ENCODE data around the gene CA10.

CA10 gene

DNA sequence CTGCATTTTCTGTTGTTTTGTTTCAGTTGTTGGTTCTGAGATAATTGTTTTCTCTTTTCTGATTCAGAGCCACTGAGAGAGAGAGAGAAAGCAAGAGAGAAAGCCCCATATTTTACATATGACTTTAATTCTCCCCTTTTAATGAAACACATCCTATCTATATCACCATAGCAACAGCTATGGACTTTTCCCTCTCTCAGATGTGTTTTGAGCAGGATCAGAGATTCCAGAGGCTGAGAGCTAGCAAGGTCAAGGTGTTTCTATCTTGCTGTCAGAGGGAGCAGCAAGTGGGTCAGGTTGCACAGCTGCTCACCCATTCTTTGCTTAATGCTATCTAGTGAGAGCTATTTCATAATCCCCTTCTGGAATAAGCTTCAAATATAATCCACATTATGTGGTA is 415.9 kb downstream of the CA10 start:
- no peaks in the 10 kb centered on the region for H3K79me1 ChIP-seq (ENCODE audit: low read length)
- H4K91ac ChIP-seq (ENCODE audit: low read depth, low read length) = no peak overlapping the region
- H3K18ac ChIP-seq (ENCODE audit: low read length) = no peak overlapping the region

DNA sequence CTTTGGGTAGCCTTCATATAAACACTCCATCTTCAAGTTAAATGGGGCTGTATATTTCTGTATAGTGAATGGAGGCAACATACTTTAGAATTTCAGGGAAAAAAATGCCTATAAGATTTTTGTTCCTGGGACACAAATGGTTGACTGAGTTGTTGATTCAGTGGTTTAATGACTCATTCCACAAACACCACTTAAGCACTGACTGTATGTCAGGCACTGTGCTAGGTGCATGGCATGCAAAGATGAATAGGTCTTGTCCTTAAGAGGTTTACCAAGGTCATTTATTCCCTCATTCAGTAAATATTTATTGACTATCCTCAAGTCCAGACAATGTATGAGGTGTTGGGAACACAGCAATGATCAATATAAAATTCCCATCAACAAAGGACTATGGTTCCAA is 417.1 kb downstream of the CA10 start:
- no peaks in the 10 kb centered on the region for H3K27me3 ChIP-seq (ENCODE audit: insufficient read depth, low read length)
- H3K4me2 ChIP-seq (ENCODE audit: low read length) = no peak overlapping the region
- H3K27ac ChIP-seq (ENCODE audit: low read depth, low read length) = no peak overlapping the region
- H2BK120ac ChIP-seq (ENCODE audit: insufficient read depth, low read length, poor library complexity) = no peak overlapping the region
- no peak overlapping the region for H3K23ac ChIP-seq (ENCODE audit: low read length)
- H3K79me2 ChIP-seq (ENCODE audit: control insufficient read depth, insufficient read depth, low read length, poor library complexity) = no peaks in the 10 kb centered on the region
- H2AFZ ChIP-seq (ENCODE audit: insufficient read depth, low read length, poor library complexity) = no peak overlapping the region
- no peak overlapping the region for H2AK5ac ChIP-seq (ENCODE audit: low read length)
- H4K8ac ChIP-seq (ENCODE audit: low read depth, low read length) = no peak overlapping the region
- no peak overlapping the region for H2BK12ac ChIP-seq (ENCODE audit: low read length)
- H3K9ac ChIP-seq (ENCODE audit: low read length) = no peak overlapping the region
- H3K14ac ChIP-seq (ENCODE audit: low read length) = no peak overlapping the region
- H3K4me1 ChIP-seq (ENCODE audit: control insufficient read depth in 1 of 2, insufficient read depth in 2 of 2, low read length in 2 of 2) = no peaks in the 10 kb centered on the region
- no peak overlapping the region for H2BK5ac ChIP-seq (ENCODE audit: low read depth, low read length, poor library complexity)
- H4K12ac ChIP-seq (ENCODE audit: low read depth, low read length) = no peak overlapping the region
- no peaks in the 10 kb centered on the region for H3K79me1 ChIP-seq (ENCODE audit: low read length)
- no peak for DNase-seq
- no peak overlapping the region for H3K4ac ChIP-seq (ENCODE audit: low read depth, low read length)
- H3K36me3 ChIP-seq (ENCODE audit: control insufficient read depth in 1 of 2, insufficient read depth in 2 of 2, low read length in 2 of 2) = no peaks in the 10 kb centered on the region
- no peak overlapping the region for H3K18ac ChIP-seq (ENCODE audit: low read length)
- H3K4me3 ChIP-seq (ENCODE audit: low read depth, low read length) = no peak overlapping the region
- H4K91ac ChIP-seq (ENCODE audit: low read depth, low read length) = no peak overlapping the region
- H3K9me3 ChIP-seq (ENCODE audit: insufficient read depth, low read depth, low read length) = no peaks in the 10 kb centered on the region

More for the DNA sequence above, 415.9 kb downstream of the CA10 start:
- H3K23ac ChIP-seq (ENCODE audit: low read length) = no peak overlapping the region
- no peak overlapping the region for H3K14ac ChIP-seq (ENCODE audit: low read length)
- no peak overlapping the region for H2BK12ac ChIP-seq (ENCODE audit: low read length)
- H3K4me1 ChIP-seq (ENCODE audit: control insufficient read depth in 1 of 2, insufficient read depth in 2 of 2, low read length in 2 of 2) = no peaks in the 10 kb centered on the region
- H3K79me2 ChIP-seq (ENCODE audit: control insufficient read depth, insufficient read depth, low read length, poor library complexity) = no peaks in the 10 kb centered on the region
- no peak overlapping the region for H2BK120ac ChIP-seq (ENCODE audit: insufficient read depth, low read length, poor library complexity)
- H3K36me3 ChIP-seq (ENCODE audit: control insufficient read depth in 1 of 2, insufficient read depth in 2 of 2, low read length in 2 of 2) = no peaks in the 10 kb centered on the region
- no peak overlapping the region for H3K4me3 ChIP-seq (ENCODE audit: low read depth, low read length)
- H3K9ac ChIP-seq (ENCODE audit: low read length) = no peak overlapping the region
- H2BK5ac ChIP-seq (ENCODE audit: low read depth, low read length, poor library complexity) = no peak overlapping the region
- H2AK5ac ChIP-seq (ENCODE audit: low read length) = no peak overlapping the region
- H3K27ac ChIP-seq (ENCODE audit: low read depth, low read length) = no peak overlapping the region
- H3K4ac ChIP-seq (ENCODE audit: low read depth, low read length) = no peak overlapping the region
- no peak overlapping the region for H2AFZ ChIP-seq (ENCODE audit: insufficient read depth, low read length, poor library complexity)
- no peaks in the 10 kb centered on the region for H3K27me3 ChIP-seq (ENCODE audit: insufficient read depth, low read length)
- no peak overlapping the region for H3K4me2 ChIP-seq (ENCODE audit: low read length)
- DNase-seq = no peak
- no peak overlapping the region for H4K8ac ChIP-seq (ENCODE audit: low read depth, low read length)
- no peaks in the 10 kb centered on the region for H3K9me3 ChIP-seq (ENCODE audit: insufficient read depth, low read depth, low read length)
- H4K12ac ChIP-seq (ENCODE audit: low read depth, low read length) = no peak overlapping the region

DNA sequence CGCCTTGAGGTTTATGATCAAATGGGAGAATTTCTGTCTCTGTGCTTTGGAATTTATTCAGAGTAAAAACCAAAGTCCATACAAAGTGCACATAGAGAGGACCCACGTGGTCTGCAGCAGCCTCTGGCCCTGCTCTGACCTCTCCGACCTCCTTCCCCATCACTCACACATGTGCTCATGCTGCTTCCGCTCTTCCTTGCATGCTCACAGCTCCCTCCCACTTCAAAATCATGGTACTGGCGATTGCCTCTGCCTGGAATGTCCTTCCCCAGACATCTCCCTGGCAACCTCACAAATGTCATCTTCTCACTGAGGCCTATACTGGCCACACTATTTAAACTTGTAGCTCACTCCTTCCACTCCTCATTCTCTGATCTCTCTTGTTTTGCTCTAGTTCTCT is 418.0 kb downstream of the CA10 start:
- no peak overlapping the region for H4K8ac ChIP-seq (ENCODE audit: low read depth, low read length)
- H3K9ac ChIP-seq (ENCODE audit: low read length) = no peak overlapping the region
- no peaks in the 10 kb centered on the region for H3K79me1 ChIP-seq (ENCODE audit: low read length)
- no peak overlapping the region for H3K18ac ChIP-seq (ENCODE audit: low read length)
- no peaks in the 10 kb centered on the region for H3K79me2 ChIP-seq (ENCODE audit: control insufficient read depth, insufficient read depth, low read length, poor library complexity)
- H3K4me1 ChIP-seq (ENCODE audit: control insufficient read depth in 1 of 2, insufficient read depth in 2 of 2, low read length in 2 of 2) = no peaks in the 10 kb centered on the region
- H2AFZ ChIP-seq (ENCODE audit: insufficient read depth, low read length, poor library complexity) = no peak overlapping the region
- H3K4me3 ChIP-seq (ENCODE audit: low read depth, low read length) = no peak overlapping the region
- DNase-seq = no peak
- H3K23ac ChIP-seq (ENCODE audit: low read length) = no peak overlapping the region
- no peak overlapping the region for H4K12ac ChIP-seq (ENCODE audit: low read depth, low read length)
- no peak overlapping the region for H2BK5ac ChIP-seq (ENCODE audit: low read depth, low read length, poor library complexity)
- H3K27me3 ChIP-seq (ENCODE audit: insufficient read depth, low read length) = no peaks in the 10 kb centered on the region
- no peak overlapping the region for H4K91ac ChIP-seq (ENCODE audit: low read depth, low read length)
- H2BK120ac ChIP-seq (ENCODE audit: insufficient read depth, low read length, poor library complexity) = no peak overlapping the region
- H2BK12ac ChIP-seq (ENCODE audit: low read length) = no peak overlapping the region
- H3K36me3 ChIP-seq (ENCODE audit: control insufficient read depth in 1 of 2, insufficient read depth in 2 of 2, low read length in 2 of 2) = no peaks in the 10 kb centered on the region
- no peak overlapping the region for H3K4ac ChIP-seq (ENCODE audit: low read depth, low read length)
- H3K4me2 ChIP-seq (ENCODE audit: low read length) = no peak overlapping the region
- no peak overlapping the region for H3K14ac ChIP-seq (ENCODE audit: low read length)
- H3K27ac ChIP-seq (ENCODE audit: low read depth, low read length) = no peak overlapping the region
- H3K9me3 ChIP-seq (ENCODE audit: insufficient read depth, low read depth, low read length) = no peaks in the 10 kb centered on the region
- no peak overlapping the region for H2AK5ac ChIP-seq (ENCODE audit: low read length)
- WGBS (ENCODE audit: extremely low coverage, insufficient coverage, insufficient read length) = no CpG with 5 or more reads among the region's 5 CpGs

DNA sequence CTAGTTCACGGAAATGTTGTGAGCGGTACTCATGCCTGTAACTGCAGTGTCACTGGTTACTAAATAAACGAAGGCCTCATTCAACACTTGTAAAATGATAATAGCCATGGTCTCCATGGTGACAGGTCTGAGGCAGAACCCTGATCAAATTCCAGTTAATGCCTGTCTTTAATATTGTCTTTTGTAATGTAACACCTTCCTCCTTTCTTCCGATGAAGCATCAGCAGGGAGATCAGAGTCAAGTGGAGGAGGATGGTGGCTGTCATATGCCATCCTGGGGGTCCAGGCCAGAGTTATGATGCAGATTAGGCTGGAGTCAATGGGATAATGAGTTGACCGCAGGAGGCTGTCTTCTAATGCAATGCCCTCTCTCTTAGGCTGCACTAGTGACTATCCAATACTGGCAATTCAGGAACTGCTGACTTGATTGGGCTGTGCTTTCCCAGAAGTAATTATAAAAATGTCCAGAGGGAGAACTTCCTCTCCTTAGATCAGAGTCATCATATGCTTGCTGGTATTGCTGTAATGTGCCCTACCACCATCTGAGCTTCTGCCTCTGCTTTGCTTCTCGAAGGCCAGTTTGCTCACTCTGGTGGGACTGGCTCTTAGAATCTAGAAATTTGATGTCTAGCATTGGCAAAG is 419.1 kb downstream of the CA10 start:
- Histone ChIP-seq H3K79me2 (ENCODE audit: control insufficient read depth, insufficient read depth, low read length, poor library complexity) (no peaks in the 10 kb centered on the region), H3K18ac (ENCODE audit: low read length) (no peak overlapping the region), H2BK5ac (ENCODE audit: low read depth, low read length, poor library complexity) (no peak overlapping the region), H3K9ac (ENCODE audit: low read length) (no peak overlapping the region), H4K91ac (ENCODE audit: low read depth, low read length) (no peak overlapping the region), H3K4ac (ENCODE audit: low read depth, low read length) (no peak overlapping the region), H2BK12ac (ENCODE audit: low read length) (no peak overlapping the region), H4K12ac (ENCODE audit: low read depth, low read length) (no peak overlapping the region), H2BK120ac (ENCODE audit: insufficient read depth, low read length, poor library complexity) (no peak overlapping the region), H3K27me3 (ENCODE audit: insufficient read depth, low read length) (no peaks in the 10 kb centered on the region), H3K23ac (ENCODE audit: low read length) (no peak overlapping the region), H4K8ac (ENCODE audit: low read depth, low read length) (no peak overlapping the region), H2AFZ (ENCODE audit: insufficient read depth, low read length, poor library complexity) (no peak overlapping the region), H3K79me1 (ENCODE audit: low read length) (no peaks in the 10 kb centered on the region), H2AK5ac (ENCODE audit: low read length) (no peak overlapping the region), H3K14ac (ENCODE audit: low read length) (no peak overlapping the region), H3K27ac (ENCODE audit: low read depth, low read length) (no peak overlapping the region), H3K4me3 (ENCODE audit: low read depth, low read length) (no peak overlapping the region), H3K9me3 (ENCODE audit: insufficient read depth, low read depth, low read length) (no peaks in the 10 kb centered on the region), H3K4me2 (ENCODE audit: low read length) (no peak overlapping the region), H3K4me1 (ENCODE audit: control insufficient read depth in 1 of 2, insufficient read depth in 2 of 2, low read length in 2 of 2) (no peaks in the 10 kb centered on the region), H3K36me3 (ENCODE audit: control insufficient read depth in 1 of 2, insufficient read depth in 2 of 2, low read length in 2 of 2) (no peaks in the 10 kb centered on the region)
- no peak for DNase-seq
- WGBS (ENCODE audit: extremely low coverage, insufficient coverage, insufficient read length) = no CpG with 5 or more reads among the region's 6 CpGs

All from trophoblast cell (in vitro differentiated cells and primary cell).